Hepatocyte (in vitro differentiated cells): ENCODE results near the gene SLC44A3. TPM values are rescaled to one million over a fixed set of nuclear protein-coding genes. Genes with fewer than 3 reads are reported as not detected.

Experiments
- DNase-seq: peaks from one replicate; pipeline ENCODE4 v3.0.0-alpha.2; 2016; ENCODE audit warnings: low spot score
- H2AFZ ChIP-seq: fragments of 200-600 bp; sonication (generic); 2 replicates; pipeline ENCODE4 v1.6.0; 2016; ENCODE audit warnings: antibody characterized with exemption, mild to moderate bottlenecking
- H3K27ac ChIP-seq: fragments of 200-600 bp; sonication (generic); 2 replicates; pipeline ENCODE4 v1.5.1; 2016; ENCODE audit warnings: mild to moderate bottlenecking
- H3K27me3 ChIP-seq: fragments of 200-600 bp; sonication (generic); 2 replicates; pipeline ENCODE4 v1.6.1; 2016
- H3K36me3 ChIP-seq: fragments of 200-600 bp; sonication (generic); replicated peaks from 2 replicates; pipeline ENCODE4 v1.5.1; 2016; ENCODE audit warnings: low read depth; ENCODE audit not compliant: insufficient read depth
- H3K4me1 ChIP-seq: fragments of 200-600 bp; sonication (generic); 2 replicates; pipeline ENCODE4 v1.5.1; 2016; ENCODE audit warnings: mild to moderate bottlenecking, moderate library complexity; ENCODE audit not compliant: insufficient read depth
- H3K4me2 ChIP-seq: fragments of 200-600 bp; sonication (generic); 2 replicates; pipeline ENCODE4 v1.6.0; 2016
- H3K4me3 ChIP-seq: fragments of 200-600 bp; sonication (generic); 2 replicates; pipeline ENCODE4 v1.5.1; 2016; ENCODE audit warnings: mild to moderate bottlenecking
- H3K79me2 ChIP-seq: fragments of 200-600 bp; sonication (generic); 2 replicates; pipeline ENCODE4 v1.6.0; 2017; ENCODE audit warnings: mild to moderate bottlenecking
- H3K9me2 ChIP-seq: fragments of 200-600 bp; sonication (generic); replicated peaks from 2 replicates; pipeline ENCODE4 v1.6.0; 2017; ENCODE audit warnings: mild to moderate bottlenecking; ENCODE audit not compliant: insufficient read depth
- H3K9me3 ChIP-seq: fragments of 200-600 bp; sonication (generic); 2 replicates; pipeline ENCODE4 v1.5.1; 2016; ENCODE audit warnings: low read depth, mild to moderate bottlenecking
- H4K20me1 ChIP-seq: fragments of 200-600 bp; sonication (generic); 2 replicates; pipeline ENCODE4 v1.6.0; 2016; ENCODE audit warnings: mild to moderate bottlenecking; ENCODE audit not compliant: insufficient read depth, poor library complexity, severe bottlenecking
- CTCF ChIP-seq: fragments of 200-600 bp; sonication (generic); IDR thresholded peaks from 2 replicates; pipeline ENCODE4 v1.5.1; 2016; ENCODE audit warnings: antibody characterized with exemption, mild to moderate bottlenecking; ENCODE audit not compliant: poor library complexity
- EZH2 ChIP-seq: fragments of 200-600 bp; sonication (generic); IDR thresholded peaks from 2 replicates; pipeline ENCODE4 v1.6.1; 2016; ENCODE audit warnings: antibody characterized with exemption, mild to moderate bottlenecking, borderline replicate concordance
- EZH2phosphoT487 ChIP-seq: fragments of 200-600 bp; sonication (generic); IDR thresholded peaks from one replicate; pipeline ENCODE4 v1.6.1; 2018; ENCODE audit warnings: antibody characterized with exemption, mild to moderate bottlenecking, low read depth, moderate library complexity; ENCODE audit not compliant: unreplicated experiment, severe bottlenecking
- WGBS: methylation state at CpG from one replicate; pipeline ENCODE4 v1.1.6; 2016; ENCODE audit warnings: low lambda C conversion rate; ENCODE audit errors: missing lambda C conversion rate; 5-methylcytosine and 5-hydroxymethylcytosine counted together
- polyA plus RNA-seq: library from polyadenylated mRNA; unstranded; fragments of >200 nt; fragmentation: Nextera tagmentation; extraction: Ambion mirVana; gene quantifications from 2 replicates; pipeline ENCODE4 v1.2.1, GENCODE V29; 2016
- total RNA-seq: library from RNA; depleted of rRNA; stranded (reverse); fragments of >200 nt; gene quantifications from 2 replicates; pipeline ENCODE4 v1.2.3, GENCODE V29; 2014

SLC44A3 gene
- total and polyA plus RNA-seq, 2 experiments from 2014 or later: 51.5 to 55.3 TPM

GRCh38 chr1:94903280-94904009, 83.3 kb downstream of the SLC44A3 start:
- Histone ChIP-seq H3K4me2 (no peak overlapping the region), H3K4me3 (no peak overlapping the region), H3K9me2 (no peaks in the 10 kb centered on the region), H4K20me1 (peaks cover 48% of the 10 kb centered on the region), H3K36me3 (no peaks in the 10 kb centered on the region), H3K27ac (peak overlapping the region; percentile 40), H3K79me2 (peaks cover 80% of the 10 kb centered on the region), H2AFZ (no peak overlapping the region), H3K9me3 (no peaks in the 10 kb centered on the region), H3K4me1 (peaks cover 6% of the 10 kb centered on the region), H3K27me3 (no peaks in the 10 kb centered on the region)
- WGBS: 87% methylated on average over 7 of the region's 7 CpGs
- TF ChIP-seq EZH2phosphoT487 (no peak), CTCF (no peak)
- DNase-seq: no peak

GRCh38 chr1:94905207-94905606, 85.0 kb downstream of the SLC44A3 start:
- Histone ChIP-seq H3K4me1 (no peaks in the 10 kb centered on the region), H3K9me2 (no peaks in the 10 kb centered on the region), H3K79me2 (peaks cover 95% of the 10 kb centered on the region), H3K4me3 (no peak overlapping the region), H3K4me2 (no peak overlapping the region), H2AFZ (no peak overlapping the region), H4K20me1 (peaks cover 65% of the 10 kb centered on the region), H3K27me3 (no peaks in the 10 kb centered on the region), H3K9me3 (no peaks in the 10 kb centered on the region), H3K36me3 (no peaks in the 10 kb centered on the region), H3K27ac (no peak overlapping the region)
- 93% methylated on average over 4 of the region's 4 CpGs for WGBS
- TF ChIP-seq CTCF (no peak), EZH2phosphoT487 (no peak), EZH2 (no peak)
- DNase-seq: no peak

- WGBS: 96% methylated on average over 5 of the region's 5 CpGs
These were observed 86.2 kb downstream of the SLC44A3 start for GRCh38 chr1:94906382-94906781.

More at GRCh38 chr1:94906382-94906781, 86.2 kb downstream of the SLC44A3 start:
- Histone ChIP-seq H3K4me3 (no peak overlapping the region), H3K79me2 (peaks cover 98% of the 10 kb centered on the region), H3K27ac (no peak overlapping the region), H3K9me3 (no peaks in the 10 kb centered on the region), H2AFZ (no peak overlapping the region), H3K4me2 (no peak overlapping the region), H3K4me1 (no peaks in the 10 kb centered on the region), H3K9me2 (no peaks in the 10 kb centered on the region), H4K20me1 (peaks cover 77% of the 10 kb centered on the region), H3K27me3 (no peaks in the 10 kb centered on the region), H3K36me3 (no peaks in the 10 kb centered on the region)
- no peak for TF ChIP-seq EZH2
- no peak for TF ChIP-seq CTCF
- DNase-seq: no peak
